K562 (cell line): ENCODE data around the gene GCK. TPM values are rescaled to one million over a fixed set of nuclear protein-coding genes. Genes with fewer than 3 reads are reported as not detected.

Experiments used
- ATAC-seq: fragments of 200-7000 bp; cut with Tn5 transposase; 3 replicates; pipeline ENCODE4 v1.9.1; 2020; ENCODE audit warnings: moderate library complexity
- BruUV-seq: library from RNA; stranded (reverse); fragments of 400-500 nt; replicated peaks from 2 replicates; lab custom pipeline; 2021; lab: Mats Ljungman, UMichigan
- CTCF ChIA-PET: fragments of 300-600 bp; formaldehyde crosslinking; extraction: SDS; loops from one replicate; lab custom pipeline; 2021; ENCODE audit warnings: low intra/inter-chr PET ratio; lab: Yijun Ruan, JAX
- POLR2A ChIA-PET: fragments of 300-600, 350-650 bp; sonication (Branson Sonifier 250); formaldehyde crosslinking; extraction: SDS; loops from one replicate; lab custom pipeline; 2021; ENCODE audit warnings: antibody characterized with exemption, inconsistent platforms; lab: Yijun Ruan, JAX
- DNase-seq, 4 experiments: peaks; one replicate each; pipeline versions ENCODE4 v3.0.0 to v3.0.0-alpha.2; 2011 to 2018; ENCODE audit warnings: low spot score in 3 of 4, mixed read lengths in 3 of 4; ENCODE audit errors: extremely low read depth in 1 of 4
- FAIRE-seq: peaks from 2 replicates; lab custom pipeline; 2011; peaks lifted over from hg19 to GRCh38; lab: Jason Lieb, UNC
- H2AFZ ChIP-seq: 2 replicates; pipeline ENCODE4 v1.6.0; 2011; ENCODE audit warnings: low read depth, low read length, control low read depth, inconsistent platforms
- H3K27ac ChIP-seq: fragments of 200-600 bp; 3 replicates; pipeline ENCODE4 v1.8.0; 2011; ENCODE audit warnings: low read depth, mild to moderate bottlenecking, control low read depth, inconsistent platforms, low read length, moderate library complexity, mixed read lengths; ENCODE audit errors: extremely low read depth
- H3K27me3 ChIP-seq, 2 experiments: fragments of 300-600 bp in 1 of 2; 2 replicates in 1 of 2; 3 replicates in 1 of 2; pipeline versions ENCODE4 v1.6.0 to v1.8.0; 2011; ENCODE audit warnings: inconsistent platforms in 2 of 2, low read length in 2 of 2, mild to moderate bottlenecking in 1 of 2, mixed read lengths in 1 of 2, moderate library complexity in 1 of 2; ENCODE audit not compliant: control insufficient read depth in 2 of 2, insufficient read depth in 2 of 2
- H3K36me3 ChIP-seq: fragments of 300-600 bp; 3 replicates; pipeline ENCODE4 v1.8.0; 2011; ENCODE audit warnings: mild to moderate bottlenecking, low read length, inconsistent platforms; ENCODE audit not compliant: control insufficient read depth, insufficient read depth
- H3K4me1 ChIP-seq, 2 experiments: fragments of 200-600 bp in 1 of 2; replicated peaks in 1 of 2; 2 replicates in 1 of 2; 3 replicates in 1 of 2; pipeline versions ENCODE4 v1.5.1 to v1.8.0; 2011; ENCODE audit warnings: inconsistent platforms in 2 of 2, low read length in 2 of 2, mild to moderate bottlenecking in 1 of 2, mixed read lengths in 1 of 2, moderate library complexity in 1 of 2; ENCODE audit not compliant: control insufficient read depth in 2 of 2, insufficient read depth in 2 of 2
- H3K4me2 ChIP-seq: 2 replicates; pipeline ENCODE4 v1.6.1; 2011; ENCODE audit warnings: low read length, control low read depth, inconsistent platforms, mixed read lengths; ENCODE audit not compliant: insufficient read depth
- H3K4me3 ChIP-seq: fragments of 200-600 bp; sonication (generic), shearing (Covaris generic); 2 replicates; pipeline ENCODE4 v1.5.1; 2016; ENCODE audit warnings: control low read depth, inconsistent platforms
- H3K79me2 ChIP-seq: fragments of 200-600 bp; 3 replicates; pipeline ENCODE4 v1.8.0; 2011; ENCODE audit warnings: low read length, inconsistent platforms; ENCODE audit not compliant: control insufficient read depth, insufficient read depth
- H3K9ac ChIP-seq, 2 experiments: 2 replicates each; pipeline versions ENCODE4 v1.6.0 to v1.6.1; 2011; ENCODE audit warnings: low read depth in 2 of 2, low read length in 2 of 2, control low read depth in 1 of 2, inconsistent platforms in 1 of 2, mild to moderate bottlenecking in 1 of 2, mixed read lengths in 1 of 2; ENCODE audit not compliant: insufficient read depth in 1 of 2
- H3K9me1 ChIP-seq: one replicate; pipeline ENCODE4 v1.6.0; 2011; ENCODE audit warnings: inconsistent platforms, mild to moderate bottlenecking, low read length, moderate library complexity; ENCODE audit not compliant: control insufficient read depth, insufficient read depth
- H3K9me3 ChIP-seq: replicated peaks from 2 replicates; pipeline ENCODE4 v1.5.1; 2011; ENCODE audit warnings: low read depth, low read length, inconsistent platforms; ENCODE audit not compliant: control insufficient read depth, insufficient read depth
- H4K20me1 ChIP-seq: replicated peaks from 2 replicates; pipeline ENCODE4 v1.6.1; 2011; ENCODE audit warnings: low read length, inconsistent platforms, mixed read lengths; ENCODE audit not compliant: control insufficient read depth, insufficient read depth
- AFF1 ChIP-seq, 2 experiments: fragments of 450-650 bp; IDR thresholded peaks; 2 replicates each; pipeline ENCODE4 v1.6.1; 2018; ENCODE audit warnings: mild to moderate bottlenecking in 2 of 2, low read depth in 1 of 2; ENCODE audit not compliant: partially characterized antibody in 2 of 2
- DMBX1 ChIP-seq: fragments of 250-450 bp; sonication (Bioruptor Pico); IDR thresholded peaks from 2 replicates; pipeline ENCODE4 v1.8.0; 2022; ENCODE audit warnings: inconsistent platforms, mild to moderate bottlenecking, moderate library complexity, borderline replicate concordance
- HINFP ChIP-seq: fragments of 450-650 bp; conservative IDR thresholded peaks from 2 replicates; pipeline ENCODE4 v1.6.1; 2016; ENCODE audit warnings: missing genetic modification characterization, low read depth, mild to moderate bottlenecking, control low read depth, missing compliant biosample characterization
- IRF2 ChIP-seq: sonication (generic); formaldehyde crosslinking; IDR thresholded peaks from 2 replicates; pipeline ENCODE4 v1.8.1; 2022; ENCODE audit warnings: mild to moderate bottlenecking, missing genetic modification reagents
- KAT7 ChIP-seq: sonication (generic); formaldehyde crosslinking; IDR thresholded peaks from 2 replicates; pipeline ENCODE4 v1.8.0; 2022; ENCODE audit warnings: missing genetic modification reagents, mild to moderate bottlenecking, borderline replicate concordance
- MAX ChIP-seq: sonication (generic); formaldehyde crosslinking; IDR thresholded peaks from 2 replicates; pipeline ENCODE4 v1.9.0; 2022; ENCODE audit warnings: mild to moderate bottlenecking, missing genetic modification reagents
- PBX2 ChIP-seq, 2 experiments: IDR thresholded peaks in 1 of 2; conservative IDR thresholded peaks in 1 of 2; 2 replicates each; pipeline ENCODE4 v1.6.1; 2016; ENCODE audit warnings: low read depth in 2 of 2, mild to moderate bottlenecking in 1 of 2, missing compliant biosample characterization in 1 of 2, missing genetic modification characterization in 1 of 2, moderate library complexity in 1 of 2
- RFX5 ChIP-seq: IDR thresholded peaks from 2 replicates; pipeline ENCODE4 v1.6.1; 2011; ENCODE audit warnings: low read depth, mild to moderate bottlenecking, improper control_type of control experiment, low read length
- SMC3 ChIP-seq: conservative IDR thresholded peaks from 2 replicates; pipeline ENCODE4 v1.6.1; 2011; ENCODE audit warnings: low read depth, low read length, improper control_type of control experiment; ENCODE audit not compliant: insufficient read depth
- SRSF7 ChIP-seq: fragments of 200-400 bp; formaldehyde crosslinking; optimal IDR thresholded peaks from 2 replicates; pipeline ENCODE3; 2017; ENCODE audit warnings: mild to moderate bottlenecking, low read depth, low read length
- TFAM ChIP-seq: fragments of 250-450 bp; sonication (Bioruptor Pico); conservative IDR thresholded peaks from 2 replicates; pipeline ENCODE4 v1.5.0; 2021; ENCODE audit warnings: mild to moderate bottlenecking, moderate library complexity
- ZNF511 ChIP-seq: sonication (generic); formaldehyde crosslinking; IDR thresholded peaks from 2 replicates; pipeline ENCODE4 v1.8.0; 2022; ENCODE audit warnings: mild to moderate bottlenecking, missing genetic modification reagents
- WGBS: fragments of 100-300 bp; shearing (Covaris generic); methylation state at CpG from one replicate; pipeline ENCODE4 v1.1.6; 2016; ENCODE audit warnings: low coverage, mixed read lengths; ENCODE audit not compliant: insufficient coverage; ENCODE audit errors: missing lambda C conversion rate; 5-methylcytosine and 5-hydroxymethylcytosine counted together
- in situ Hi-C: fragments of 300-500 bp; cut with MboI; formaldehyde crosslinking; loops from 4 replicates; pipeline ENCODE4 v1.15.0; 2018; ENCODE audit warnings: inconsistent platforms, mixed read lengths
- intact Hi-C: fragments of 100-400 bp; cut with micrococcal nuclease; formaldehyde crosslinking; loops from 2 replicates; pipeline ENCODE4 v1.14.2; 2022
- polyA plus RNA-seq, 8 experiments: library from polyadenylated mRNA; depleted of rRNA in 4 of 8; stranded (reverse) in 5 of 8; unstranded in 3 of 8; fragments of >200 nt; fragmentation: Nextera tagmentation in 2 of 8; fragmentation: Illumina TruSeq in 1 of 8; extraction: Ambion mirVana in 2 of 8; extraction: Trizol in 1 of 8; gene quantifications; 2 replicates each; pipeline versions ENCODE4 v1.2.1 to v1.2.3, GENCODE V29; 2011 to 2014; ENCODE audit warnings: inconsistent platforms in 1 of 8, missing spikeins in 1 of 8
- total RNA-seq, 7 experiments: library from RNA; depleted of rRNA in 6 of 7; stranded (reverse); fragments of >200 nt in 6 of 7; fragmentation: Illumina TruSeq in 2 of 7; extraction: Trizol in 2 of 7; gene quantifications; 2 replicates each; pipeline versions ENCODE4 v1.2.1 to v1.2.3, GENCODE V29; 2011 to 2021; ENCODE audit warnings: low replicate concordance in 1 of 7

Gene GCK
- total and polyA plus RNA-seq, 9 of the 15 experiments (the other 6 are each of a cell fraction or from before 2014, with no cell fraction given) = 0.11 to 0.55 (median 0.16) TPM; not detected in 3

- Histone ChIP-seq H3K36me3 (peaks cover 27% of the 10 kb centered on the region), H3K79me2 (peaks cover 40% of the 10 kb centered on the region), H3K9ac (no peak overlapping the region; a peak in 1 of 4 replicates), H2AFZ (no peak overlapping the region), H3K4me1 (peaks cover 14 to 24% of the 10 kb centered on the region in 2 experiments; a peak in 4 of 5 replicates), H3K4me2 (no peak overlapping the region), H4K20me1 (no peaks in the 10 kb centered on the region), H3K4me3 (no peak overlapping the region), H3K9me3 (no peaks in the 10 kb centered on the region), H3K27ac (no peak overlapping the region), H3K27me3 (no peaks in the 10 kb centered on the region), H3K9me1 (no peaks in the 10 kb centered on the region)
- no peak for ATAC-seq
- BruUV-seq = no TSS peak
- no peak for DNase-seq
- in situ Hi-C loops = no loop called here
- no peak for FAIRE-seq
- intact Hi-C loops = no loop called here
- ChIA-PET POLR2A (interaction anchor here (1.1 to 3.4 kb wide), 3 partner anchors 10 to 22 kb away, joined by 3 to 12 read pairs (median 3); no protein-coding TSS in a partner anchor), CTCF (no interaction called here)
- WGBS = 87% methylated on average over 6 of the region's 6 CpGs
- TF ChIP-seq SRSF7 (no peak), KAT7 (CRISPR knock-in tag) (no peak), ZNF511 (CRISPR knock-in tag) (no peak), IRF2 (CRISPR knock-in tag) (no peak), DMBX1 (CRISPR knock-in tag) (no peak), HINFP (no peak), MAX (CRISPR knock-in tag) (no peak), AFF1 (IDR thresholded peaks at IDR 0.05; ENCODE audit: low read depth in 1 of 2, partially characterized antibody in 2 of 2) (no peak), SMC3 (no peak), PBX2 (CRISPR knock-in tag; IDR thresholded peaks at IDR 0.05; ENCODE audit: low read depth) (no peak), PBX2 (tag; conservative IDR thresholded peaks at IDR 0.05; ENCODE audit: low read depth) (no peak), TFAM (CRISPR knock-in tag) (no peak), RFX5 (no peak)
These were observed 64.4 kb downstream of the GCK start for GRCh38 chr7:44124822-44125202.
